OCI-LY7 (cell line): Measurements from ENCODE around the gene TOP1. TPM values are rescaled to one million over a fixed set of nuclear protein-coding genes. Genes with fewer than 3 reads are reported as not detected.

ENCODE experiments used
- BruUV-seq: library from RNA; stranded (reverse); fragments of 400-500 nt; replicated peaks from 2 replicates; lab custom pipeline; 2021; lab: Mats Ljungman, UMichigan
- CTCF ChIA-PET: fragments of 300-600 bp; sonication (Branson Sonifier 250); formaldehyde crosslinking; loops from one replicate; lab custom pipeline; 2022; ENCODE audit warnings: antibody characterized with exemption; ENCODE audit not compliant: unreplicated experiment; lab: Charles Lee
- POLR2A ChIA-PET: fragments of 300-600 bp; sonication (Branson Sonifier 250); formaldehyde crosslinking; loops from one replicate; lab custom pipeline; 2022; ENCODE audit warnings: antibody characterized with exemption; lab: Charles Lee
- DNase-seq: peaks from one replicate; pipeline ENCODE4 v3.0.0-alpha.2; 2015; ENCODE audit warnings: low spot score
- H2AFZ ChIP-seq: fragments of 200-600 bp; sonication (generic), shearing (Covaris generic); 2 replicates; pipeline ENCODE4 v1.6.1; 2014; ENCODE audit warnings: mild to moderate bottlenecking, antibody characterized with exemption, low read length, moderate library complexity
- H3K27ac ChIP-seq: fragments of 200-600 bp; sonication (generic); 2 replicates; pipeline ENCODE4 v1.5.1; 2014; ENCODE audit warnings: mixed run types, low read depth, mild to moderate bottlenecking, moderate library complexity, low read length, inconsistent platforms; ENCODE audit not compliant: poor library complexity, severe bottlenecking
- H3K36me3 ChIP-seq: fragments of 200-600 bp; sonication (generic); 2 replicates; pipeline ENCODE4 v1.6.1; 2014; ENCODE audit warnings: mild to moderate bottlenecking, antibody characterized with exemption, low read length, moderate library complexity, mixed read lengths; ENCODE audit not compliant: insufficient read depth
- H3K4me1 ChIP-seq: fragments of 200-600 bp; sonication (generic); 2 replicates; pipeline ENCODE4 v1.5.1; 2014; ENCODE audit warnings: mild to moderate bottlenecking, low read length; ENCODE audit not compliant: insufficient read depth, poor library complexity, severe bottlenecking
- H3K4me2 ChIP-seq: fragments of 200-600 bp; sonication (generic); 2 replicates; pipeline ENCODE4 v1.6.1; 2014; ENCODE audit warnings: mild to moderate bottlenecking, low read length
- H3K4me3 ChIP-seq: fragments of 200-600 bp; sonication (generic); 2 replicates; pipeline ENCODE4 v1.5.1; 2014; ENCODE audit warnings: mild to moderate bottlenecking, low read depth, low read length; ENCODE audit not compliant: poor library complexity, severe bottlenecking
- H3K79me2 ChIP-seq: fragments of 200-600 bp; sonication (generic); 2 replicates; pipeline ENCODE4 v1.6.1; 2016; ENCODE audit warnings: low read depth, mild to moderate bottlenecking, low read length, moderate library complexity, mixed read lengths; ENCODE audit not compliant: insufficient read depth
- H3K9me2 ChIP-seq: fragments of 200-600 bp; sonication (generic); 2 replicates; pipeline ENCODE4 v1.6.1; 2016; ENCODE audit warnings: mild to moderate bottlenecking, low read length, mixed read lengths; ENCODE audit not compliant: insufficient read depth
- H3K9me3 ChIP-seq: fragments of 200-600 bp; sonication (generic); 2 replicates; pipeline ENCODE4 v1.6.1; 2014; ENCODE audit warnings: mild to moderate bottlenecking, mixed run types, low read length, mixed read lengths
- H4K20me1 ChIP-seq: fragments of 200-600 bp; sonication (generic); 2 replicates; pipeline ENCODE4 v1.6.1; 2014; ENCODE audit warnings: mild to moderate bottlenecking, antibody characterized with exemption, low read length, moderate library complexity, mixed read lengths; ENCODE audit not compliant: insufficient read depth
- EZH2phosphoT487 ChIP-seq: fragments of 200-600 bp; sonication (generic); IDR thresholded peaks from 2 replicates; pipeline ENCODE4 v1.6.1; 2018; ENCODE audit warnings: low read depth, borderline replicate concordance, mild to moderate bottlenecking, mixed run types, antibody characterized with exemption, low read length, moderate library complexity, mixed read lengths
- intact Hi-C: fragments of 100-400 bp; cut with micrococcal nuclease; formaldehyde crosslinking; loops from one replicate; pipeline ENCODE4 v1.10.0; 2022; ENCODE audit not compliant: unreplicated experiment
- total RNA-seq, 2 experiments: library from RNA; depleted of rRNA in 1 of 2; stranded (reverse); fragments of >200 nt in 1 of 2; shearing (Covaris generic) in 1 of 2; gene quantifications; 2 replicates each; pipeline ENCODE4 v1.2.3, GENCODE V29; 2014 to 2022
- TF ChIP-seq, protein P1 (sequence below): fragments of 200-600 bp; sonication (generic); conservative IDR thresholded peaks from 2 replicates; pipeline ENCODE4 v1.5.1; 2014; ENCODE audit warnings: mild to moderate bottlenecking, antibody characterized with exemption, low read length, moderate library complexity, mixed read lengths

Gene TOP1
- total RNA-seq, 2 experiments from 2014 or later: 44.6 to 200 TPM

DNA sequence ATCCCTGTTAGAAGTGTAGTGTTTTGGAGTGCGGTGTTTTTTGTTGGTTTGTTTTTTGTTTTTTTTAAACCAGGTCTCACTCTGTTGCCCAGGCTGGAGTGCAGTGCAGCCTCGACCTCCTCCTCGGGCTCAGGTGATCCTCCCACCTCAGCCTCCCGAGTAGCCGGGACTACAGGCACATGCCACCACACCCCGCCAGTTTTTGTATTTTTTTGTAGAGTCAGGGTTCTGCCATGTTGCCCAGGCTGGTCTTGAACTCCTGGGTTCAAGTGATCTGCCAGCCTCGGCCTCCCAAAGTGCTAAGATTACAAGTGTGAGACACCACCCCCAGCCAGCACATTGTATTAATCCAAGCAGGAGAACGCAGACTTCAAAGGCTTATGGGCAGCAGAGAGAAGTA, 1.3 kb upstream of the TOP1 start:
- ChIA-PET POLR2A (interaction anchor here (1.1 to 7.6 kb wide), 3 partner anchors 19 to 35 kb away, joined by 3 to 88 read pairs (median 4); no protein-coding TSS in a partner anchor), CTCF (interaction anchor here (0.7 to 1.1 kb wide), 2 partner anchors 30 to 37 kb away, joined by 3 to 5 read pairs; no protein-coding TSS in a partner anchor)
- Histone ChIP-seq H3K9me3 (no peaks in the 10 kb centered on the region), H3K9me2 (no peaks in the 10 kb centered on the region), H3K27ac (peak overlapping the region; percentile 40), H3K4me2 (peak overlapping the region; percentile 91), H4K20me1 (peaks cover 29% of the 10 kb centered on the region), H3K79me2 (peaks cover 44% of the 10 kb centered on the region), H3K4me1 (peaks cover 60% of the 10 kb centered on the region), H3K4me3 (peak overlapping the region; percentile 68), H2AFZ (no peak overlapping the region), H3K36me3 (peaks cover 35% of the 10 kb centered on the region)
- TF ChIP-seq, protein P1, sequence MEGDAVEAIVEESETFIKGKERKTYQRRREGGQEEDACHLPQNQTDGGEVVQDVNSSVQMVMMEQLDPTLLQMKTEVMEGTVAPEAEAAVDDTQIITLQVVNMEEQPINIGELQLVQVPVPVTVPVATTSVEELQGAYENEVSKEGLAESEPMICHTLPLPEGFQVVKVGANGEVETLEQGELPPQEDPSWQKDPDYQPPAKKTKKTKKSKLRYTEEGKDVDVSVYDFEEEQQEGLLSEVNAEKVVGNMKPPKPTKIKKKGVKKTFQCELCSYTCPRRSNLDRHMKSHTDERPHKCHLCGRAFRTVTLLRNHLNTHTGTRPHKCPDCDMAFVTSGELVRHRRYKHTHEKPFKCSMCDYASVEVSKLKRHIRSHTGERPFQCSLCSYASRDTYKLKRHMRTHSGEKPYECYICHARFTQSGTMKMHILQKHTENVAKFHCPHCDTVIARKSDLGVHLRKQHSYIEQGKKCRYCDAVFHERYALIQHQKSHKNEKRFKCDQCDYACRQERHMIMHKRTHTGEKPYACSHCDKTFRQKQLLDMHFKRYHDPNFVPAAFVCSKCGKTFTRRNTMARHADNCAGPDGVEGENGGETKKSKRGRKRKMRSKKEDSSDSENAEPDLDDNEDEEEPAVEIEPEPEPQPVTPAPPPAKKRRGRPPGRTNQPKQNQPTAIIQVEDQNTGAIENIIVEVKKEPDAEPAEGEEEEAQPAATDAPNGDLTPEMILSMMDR: no peak
- no peak for TF ChIP-seq EZH2phosphoT487
- intact Hi-C loops: no loop called here
- no TSS peak for BruUV-seq
- no peak for DNase-seq

DNA sequence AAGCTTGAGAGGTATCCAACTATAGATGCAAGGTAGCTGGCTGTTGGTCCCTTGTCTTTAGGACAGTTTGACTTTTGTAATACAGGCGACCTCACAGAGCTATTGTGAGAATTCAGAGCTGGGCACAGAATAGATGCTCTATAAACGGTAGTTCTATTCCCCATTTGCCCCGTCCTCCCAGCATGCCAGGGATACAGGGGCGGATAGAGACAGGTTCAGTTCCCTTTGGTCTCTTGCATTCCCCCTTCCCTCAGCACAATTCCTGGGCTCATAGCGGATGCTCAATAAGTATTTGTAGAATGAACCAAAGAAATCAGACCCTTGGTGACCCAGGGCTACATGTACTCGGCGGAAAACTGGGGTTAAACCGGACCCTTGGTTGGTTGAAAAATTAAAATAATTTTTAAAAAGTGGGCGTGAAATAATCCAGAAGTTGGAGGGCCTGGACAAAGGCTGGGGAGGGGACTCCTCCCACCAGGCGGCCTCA, 707 bp upstream of the TOP1 start:
- Histone ChIP-seq H3K4me1 (peaks cover 61% of the 10 kb centered on the region), H2AFZ (no peak overlapping the region), H3K79me2 (peaks cover 49% of the 10 kb centered on the region), H3K36me3 (peaks cover 41% of the 10 kb centered on the region), H3K27ac (peak overlapping the region; percentile 40), H3K4me2 (peak overlapping the region; percentile 91), H4K20me1 (peaks cover 34% of the 10 kb centered on the region), H3K9me3 (no peaks in the 10 kb centered on the region), H3K4me3 (peak overlapping the region; percentile 68), H3K9me2 (no peaks in the 10 kb centered on the region)
- intact Hi-C loops: loop anchor here (1.0 to 2.0 kb wide), 2 partner anchors 17 to 37 kb away; no protein-coding TSS in a partner anchor
- TSS peak; percentile 94 for BruUV-seq
- TF ChIP-seq, protein P1: no peak
- TF ChIP-seq EZH2phosphoT487: no peak
- no peak for DNase-seq
- POLR2A ChIA-PET: interaction anchor here (0.8 to 7.6 kb wide), 5 partner anchors 11 to 35 kb away, joined by 3 to 88 read pairs (median 4); no protein-coding TSS in a partner anchor
- CTCF ChIA-PET: interaction anchor here (0.6 to 1.1 kb wide), 3 partner anchors 30 to 106 kb away, joined by 3 to 5 read pairs (median 4); no protein-coding TSS in a partner anchor
